HG02973 (cell line): ENCODE data around the gene MCF2L.

Experiments
- ATAC-seq: cut with Tn5 transposase; IDR thresholded peaks from one replicate; pipeline ENCODE4 v1.9.1; 2021; ENCODE audit warnings: moderate library complexity; ENCODE audit not compliant: unreplicated experiment

Gene MCF2L

DNA sequence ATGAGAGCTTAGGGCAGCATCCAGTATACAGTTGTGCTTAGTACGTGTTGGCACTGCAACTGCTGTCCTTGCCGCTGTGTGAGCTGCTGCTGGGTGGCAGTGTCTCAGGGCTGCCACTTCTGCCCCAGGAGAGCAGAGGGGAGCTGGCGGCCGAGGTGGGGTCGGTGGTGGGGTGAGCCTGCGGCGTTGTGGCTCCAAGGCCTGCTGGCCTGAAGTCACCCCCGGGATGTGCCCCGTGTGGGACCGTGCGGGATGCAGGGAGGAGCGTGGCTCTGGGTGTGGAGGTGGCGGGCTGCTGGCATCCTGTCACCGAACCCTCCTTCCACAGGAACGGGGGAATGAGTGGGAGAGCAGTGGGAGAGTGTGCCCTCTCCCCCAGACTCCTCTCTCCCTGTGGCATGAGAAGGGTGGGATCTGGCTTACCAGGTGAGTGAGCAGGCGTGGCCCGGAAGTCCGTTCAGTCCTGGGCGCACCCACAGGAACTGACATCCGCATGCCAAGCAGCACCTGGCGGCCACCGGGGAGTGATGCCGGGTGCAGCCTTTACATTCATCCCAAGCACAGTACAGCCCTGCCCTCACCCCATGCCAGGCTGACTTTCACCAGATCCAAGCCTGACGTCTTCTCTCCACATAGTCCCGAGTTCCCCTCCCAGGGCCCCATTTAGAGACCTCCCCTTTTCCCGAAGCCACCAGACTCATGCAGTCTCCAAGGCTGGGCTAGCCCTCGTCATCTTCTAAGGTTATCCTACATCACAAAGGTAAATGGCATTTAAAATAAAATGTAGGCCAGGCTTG is 26.6 kb downstream of the MCF2L start:
- no peak for ATAC-seq

- ATAC-seq: no peak
Observed at GRCh38 chr13:112996671-112997091, 27.7 kb downstream of the MCF2L start.

- no peak for ATAC-seq
Observed at GRCh38 chr13:112997188-112998130, 28.4 kb downstream of the MCF2L start.

DNA sequence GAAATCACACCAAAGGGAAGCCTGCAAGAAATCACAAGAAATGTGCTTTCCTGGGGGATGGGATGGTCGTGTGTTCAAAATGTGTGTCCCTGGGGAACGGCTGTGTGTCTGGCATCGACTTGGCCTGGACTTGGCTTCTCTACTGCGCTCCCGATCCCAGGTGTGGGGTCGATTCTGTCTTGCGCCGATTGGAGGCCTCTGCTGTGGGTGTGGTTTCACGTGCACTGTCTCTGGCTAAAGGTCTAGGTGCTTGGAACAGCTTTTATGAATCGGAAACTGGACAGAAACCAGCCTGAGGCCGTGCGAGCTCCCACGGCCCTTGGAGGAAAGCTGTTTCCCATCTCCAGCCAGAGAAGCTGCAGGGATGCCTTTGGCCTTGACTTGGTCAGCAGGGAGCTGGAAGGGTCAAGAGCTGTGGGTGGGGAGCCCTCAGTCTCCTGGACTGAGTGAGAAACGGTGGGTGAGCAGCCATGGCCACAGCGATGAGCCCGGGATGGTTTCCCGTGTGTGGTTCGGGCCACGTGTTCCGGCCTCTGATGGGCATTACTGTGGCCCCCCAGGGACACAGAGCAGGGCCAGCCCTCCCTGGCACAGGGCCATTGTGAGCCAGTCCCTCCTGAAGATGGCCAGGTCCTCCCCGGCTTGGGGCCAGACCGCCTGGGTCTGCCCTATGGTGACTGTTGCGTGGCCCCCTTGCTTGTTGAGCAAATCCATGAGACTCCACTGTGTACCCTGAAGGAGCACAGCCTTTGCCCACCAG is 29.7 kb downstream of the MCF2L start:
- no peak for ATAC-seq

- no peak for ATAC-seq
Observed at GRCh38 chr13:112999414-113000177, 30.6 kb downstream of the MCF2L start.

GRCh38 chr13:113000575-113000974 is 31.6 kb downstream of the MCF2L start:
- ATAC-seq: no peak

- ATAC-seq: no peak
Observed at GRCh38 chr13:113001241-113002140, 32.5 kb downstream of the MCF2L start.

DNA sequence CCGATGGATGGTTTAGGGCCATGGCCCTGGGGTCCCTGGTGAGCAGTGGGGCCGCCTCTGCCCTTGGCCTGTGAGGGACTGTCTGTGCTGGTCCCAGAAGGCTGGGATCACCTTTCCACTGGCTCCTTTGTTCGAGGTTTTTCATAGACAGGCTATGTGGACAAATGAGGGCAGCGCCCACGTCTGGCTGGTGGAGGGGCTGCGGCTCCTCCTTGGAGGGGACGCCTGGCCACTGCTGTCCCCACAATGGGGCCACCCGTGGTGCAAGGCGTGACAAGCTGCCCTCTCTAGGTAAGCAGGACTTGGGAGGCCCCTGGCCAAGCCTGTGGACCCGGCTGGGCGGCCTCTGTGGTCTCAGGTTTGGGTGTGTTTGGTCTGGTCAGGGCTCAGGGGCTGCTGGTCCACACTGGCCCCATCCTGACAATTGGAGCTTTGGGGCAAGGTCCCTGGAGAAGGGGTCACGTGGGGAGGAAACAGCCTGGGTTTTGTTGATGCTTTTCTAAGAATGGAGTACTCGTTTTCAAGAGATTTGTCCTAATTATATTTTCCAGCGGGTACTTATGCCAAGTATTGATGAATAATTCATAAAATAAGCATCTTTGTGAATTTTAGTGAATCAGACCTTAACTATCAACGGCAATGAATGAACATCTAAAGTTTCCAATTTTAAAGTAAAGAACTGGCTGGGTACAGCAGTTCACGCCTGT is 33.3 kb downstream of the MCF2L start:
- ATAC-seq: no peak

DNA sequence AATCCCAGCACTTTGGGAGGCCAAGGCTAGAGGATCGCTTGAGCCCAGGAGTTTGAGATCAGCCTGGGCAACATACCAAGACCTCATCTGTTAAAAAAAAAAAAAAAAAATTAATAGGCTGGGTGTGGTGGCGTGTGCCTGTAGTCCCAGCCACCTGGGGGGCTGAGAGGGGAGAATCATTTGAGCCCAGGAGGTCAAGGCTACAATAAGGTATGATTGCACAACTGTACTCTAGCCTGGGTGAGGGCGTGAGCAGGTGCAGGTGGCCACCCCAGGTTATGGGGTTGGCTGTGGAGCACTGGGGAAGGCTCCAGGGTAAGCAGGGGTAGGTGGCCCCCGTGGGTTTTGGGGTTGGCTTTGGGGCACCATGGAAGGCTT is 33.9 kb downstream of the MCF2L start:
- no peak for ATAC-seq

DNA sequence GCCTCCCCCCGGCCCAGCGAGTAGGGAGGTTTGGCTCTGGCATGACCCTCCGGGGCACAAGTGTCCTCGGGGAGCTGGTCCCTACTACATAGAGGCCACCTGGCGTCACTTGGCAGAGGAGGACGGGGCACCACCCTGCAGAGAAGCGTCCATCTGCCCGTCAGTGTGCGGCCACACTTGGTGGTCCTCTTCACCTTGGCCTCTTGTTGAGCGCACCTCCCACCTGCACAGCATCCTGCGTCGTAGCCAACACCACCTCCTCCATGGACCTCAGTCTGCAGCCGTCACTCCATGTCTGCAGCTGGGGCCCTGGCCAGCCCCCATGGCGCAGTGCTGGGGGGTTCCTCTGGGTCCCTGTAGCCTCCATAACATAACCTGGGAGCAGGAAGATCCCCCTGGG is 35.1 kb downstream of the MCF2L start:
- no peak for ATAC-seq

DNA sequence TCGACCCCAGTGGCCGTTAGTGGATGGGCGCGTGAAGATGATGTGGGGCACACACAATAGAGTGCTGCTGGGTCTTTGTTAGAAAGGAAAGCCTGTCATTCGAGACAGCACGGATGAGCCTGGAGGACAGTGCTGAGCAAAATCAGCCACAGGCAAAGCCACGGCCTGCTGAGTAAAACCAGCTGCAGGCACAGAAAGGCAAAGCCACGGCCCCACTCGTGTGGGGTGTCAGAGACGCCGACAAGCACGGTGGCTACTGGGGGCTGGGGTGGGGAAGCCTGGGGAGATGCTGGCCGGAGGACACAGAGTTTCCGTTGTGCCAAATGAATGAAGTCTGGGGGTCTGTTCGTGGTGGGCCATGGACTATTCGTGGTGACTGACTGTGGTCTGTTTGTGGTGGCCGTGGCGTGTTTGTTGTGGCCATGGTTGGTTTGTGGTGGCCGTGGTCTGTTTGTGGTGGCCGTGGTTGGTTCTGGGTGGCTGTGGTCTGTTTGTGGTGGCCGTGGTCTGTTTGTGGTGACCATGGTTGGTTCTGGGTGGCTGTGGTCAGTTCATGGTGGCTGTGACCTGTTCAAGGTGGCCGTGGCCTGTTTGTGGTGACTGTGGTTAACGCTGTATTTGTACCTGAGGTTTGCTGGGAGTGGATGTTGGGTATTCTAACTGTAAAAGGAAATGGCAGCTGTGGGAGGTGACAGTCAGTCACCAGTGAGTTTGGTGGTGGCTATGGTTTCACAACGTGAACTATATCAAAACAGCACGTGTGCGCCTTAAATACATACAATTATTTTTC is 36.3 kb downstream of the MCF2L start:
- no peak for ATAC-seq

DNA sequence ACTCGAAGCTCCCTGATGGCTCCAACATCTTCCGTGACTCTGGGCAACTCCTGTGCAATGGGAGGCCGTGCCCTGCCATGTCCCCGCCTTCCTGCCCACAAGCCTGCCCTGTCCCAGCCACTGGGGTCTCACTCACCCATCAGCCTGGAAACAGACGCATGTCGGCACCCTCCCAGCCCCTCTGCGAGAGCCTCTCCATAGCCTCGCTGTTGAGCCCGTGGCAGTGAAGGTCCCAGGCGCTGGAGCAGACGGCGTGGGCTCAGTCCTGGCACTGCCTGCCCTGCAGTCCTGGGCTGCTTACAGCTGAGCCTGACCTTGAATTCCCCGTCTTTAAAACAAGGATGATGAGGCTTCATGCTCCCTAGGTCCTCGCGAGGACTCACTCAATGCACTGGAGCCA is 37.0 kb downstream of the MCF2L start:
- no peak for ATAC-seq

- no peak for ATAC-seq
Observed at GRCh38 chr13:113006660-113007059, 37.6 kb downstream of the MCF2L start.

DNA sequence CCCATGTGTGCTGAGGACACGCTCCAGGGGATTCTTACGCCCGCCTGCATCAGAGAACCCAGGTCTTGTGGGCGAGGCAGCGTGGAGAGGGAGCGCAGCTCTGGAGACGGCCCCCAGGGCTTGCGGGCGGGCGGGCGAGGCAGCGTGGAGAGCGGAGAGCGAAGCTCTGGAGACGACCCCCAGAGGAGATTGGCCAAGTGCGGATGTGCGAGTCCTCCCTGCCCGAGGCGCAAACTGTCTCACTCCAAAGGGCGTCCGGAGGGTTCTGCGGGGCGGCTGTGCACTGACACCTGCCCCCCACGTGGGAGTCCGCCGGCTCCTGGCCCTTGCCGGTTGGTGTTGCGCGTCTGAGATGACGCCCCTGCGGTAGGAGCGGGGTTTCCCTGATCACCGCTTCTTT is 39.8 kb downstream of the MCF2L start:
- ATAC-seq: no peak

GRCh38 chr13:113009743-113010509 is 40.9 kb downstream of the MCF2L start:
- no peak for ATAC-seq

- no peak for ATAC-seq
Observed at GRCh38 chr13:113010510-113010865, 41.5 kb downstream of the MCF2L start.

GRCh38 chr13:113013303-113013702 is 44.3 kb downstream of the MCF2L start:
- no peak for ATAC-seq
